LNCAP (cell line): ENCODE results near the gene VPS13D.

Experiments used
- CTCF ChIP-seq: fragments of 450-650 bp; IDR thresholded peaks from 2 replicates; pipeline ENCODE4 v1.5.1; 2017; ENCODE audit warnings: mild to moderate bottlenecking

The VPS13D gene

GRCh38 chr1:12229835-12230548 is at the start of gene VPS13D:
VPS13D (plus strand) TSS chr1:12230030; CDS start chr1:12234267, 4,237 bp downstream.
- TF ChIP-seq CTCF = peak; percentile 98

- TF ChIP-seq CTCF = no peak
Observed at GRCh38 chr1:12180315-12180714, 49.5 kb upstream of the VPS13D start.

- TF ChIP-seq CTCF = no peak
Observed at GRCh38 chr1:12180903-12181302, 48.9 kb upstream of the VPS13D start.

GRCh38 chr1:12181568-12181967 is 48.3 kb upstream of the VPS13D start:
- TF ChIP-seq CTCF = no peak

GRCh38 chr1:12182410-12182984 is 47.3 kb upstream of the VPS13D start:
- no peak for TF ChIP-seq CTCF

GRCh38 chr1:12183095-12183794 is 46.6 kb upstream of the VPS13D start:
- TF ChIP-seq CTCF = no peak

- TF ChIP-seq CTCF = no peak
Observed at GRCh38 chr1:12184008-12184681, 45.7 kb upstream of the VPS13D start.
